Measurements from ENCODE around the gene CLBA1. TPM values are rescaled to one million over a fixed set of nuclear protein-coding genes. Genes with fewer than 3 reads are reported as not detected.

The CLBA1 gene
- total RNA-seq, 1 experiment from 2014 or later, result 3.5 TPM

- no peak overlapping the region for H3K4me3 ChIP-seq (ENCODE audit: insufficient read depth, low read depth, low read length)
- H3K27me3 ChIP-seq (ENCODE audit: control insufficient read depth, insufficient read depth, low read length), result no peaks in the 10 kb centered on the region
- H3K36me3 ChIP-seq (replicated peaks; ENCODE audit: control insufficient read depth, insufficient read depth, low read length), result no peaks in the 10 kb centered on the region
- no peak for DNase-seq
These were observed 54.0 kb downstream of the CLBA1 start for GRCh38 chr14:105039458-105040205.

GRCh38 chr14:105041841-105042765 is 56.5 kb downstream of the CLBA1 start:
- DNase-seq, result peak; percentile 57
- no peaks in the 10 kb centered on the region; the same call in 1 of the 2 replicates for H3K27me3 ChIP-seq (ENCODE audit: control insufficient read depth, insufficient read depth, low read length)
- H3K36me3 ChIP-seq (replicated peaks; ENCODE audit: control insufficient read depth, insufficient read depth, low read length), result no peaks in the 10 kb centered on the region
- H3K4me3 ChIP-seq (ENCODE audit: insufficient read depth, low read depth, low read length), result no peak overlapping the region

- Histone ChIP-seq H3K4me3 (ENCODE audit: insufficient read depth, low read depth, low read length) (no peak overlapping the region), H3K27me3 (ENCODE audit: control insufficient read depth, insufficient read depth, low read length) (no peaks in the 10 kb centered on the region; the same call in 1 of the 2 replicates), H3K36me3 (replicated peaks; ENCODE audit: control insufficient read depth, insufficient read depth, low read length) (no peaks in the 10 kb centered on the region)
- DNase-seq, result peak; percentile 41
These were observed 57.2 kb downstream of the CLBA1 start for GRCh38 chr14:105042813-105043212.

GRCh38 chr14:105043641-105044040 is 58.1 kb downstream of the CLBA1 start:
- DNase-seq, result no peak
- Histone ChIP-seq H3K27me3 (ENCODE audit: control insufficient read depth, insufficient read depth, low read length) (no peaks in the 10 kb centered on the region; the same call in 1 of the 2 replicates), H3K4me3 (ENCODE audit: insufficient read depth, low read depth, low read length) (no peak overlapping the region), H3K36me3 (replicated peaks; ENCODE audit: control insufficient read depth, insufficient read depth, low read length) (no peaks in the 10 kb centered on the region)

Other genes starting within 250 kb of the CLBA1 start
- gene SIVA1, start 232.6 kb upstream of the CLBA1 start, total RNA-seq (2014; rRNA removed; shearing (Covaris generic)), result 206 and 249 TPM in 2 replicates
- 152 and 165 TPM in 2 replicates for gene AKT1, start 190.0 kb upstream of the CLBA1 start, total RNA-seq (2014; rRNA removed; shearing (Covaris generic))
- gene ZBTB42, start 184.7 kb upstream of the CLBA1 start, total RNA-seq (2014; rRNA removed; shearing (Covaris generic)), result 9.1 and 9.5 TPM in 2 replicates
- 20.8 and 21.4 TPM in 2 replicates for gene CEP170B, start 120.5 kb upstream of the CLBA1 start, total RNA-seq (2014; rRNA removed; shearing (Covaris generic))
- 0.11 TPM in 1 of 2 replicates, not detected in the other for gene PLD4, start 60.9 kb upstream of the CLBA1 start, total RNA-seq (2014; rRNA removed; shearing (Covaris generic))
- gene AHNAK2, start 7.4 kb upstream of the CLBA1 start, total RNA-seq (2014; rRNA removed; shearing (Covaris generic)), result 2.0 and 2.3 TPM in 2 replicates
- 99.0 and 111 TPM in 2 replicates for gene CDCA4, start 35.3 kb downstream of the CLBA1 start, total RNA-seq (2014; rRNA removed; shearing (Covaris generic))
- not detected in 2 replicates for gene GPR132, start 79.6 kb downstream of the CLBA1 start, total RNA-seq (2014; rRNA removed; shearing (Covaris generic))
- gene JAG2, start 183.0 kb downstream of the CLBA1 start, total RNA-seq (2014; rRNA removed; shearing (Covaris generic)), result 13.0 and 17.9 TPM in 2 replicates
- 30.4 and 33.6 TPM in 2 replicates for gene NUDT14, start 195.5 kb downstream of the CLBA1 start, total RNA-seq (2014; rRNA removed; shearing (Covaris generic))

Data from H7 (cell line).